HL-60/S4 (cell line): ENCODE results near the gene ADGRG1.

ENCODE experiments used
- in situ Hi-C: fragments of 300-500 bp; cut with MboI; formaldehyde crosslinking; loops from 2 replicates; pipeline ENCODE4 v1.14.3; 2022; ENCODE audit warnings: low sequenced_read_pairs

The ADGRG1 gene

DNA sequence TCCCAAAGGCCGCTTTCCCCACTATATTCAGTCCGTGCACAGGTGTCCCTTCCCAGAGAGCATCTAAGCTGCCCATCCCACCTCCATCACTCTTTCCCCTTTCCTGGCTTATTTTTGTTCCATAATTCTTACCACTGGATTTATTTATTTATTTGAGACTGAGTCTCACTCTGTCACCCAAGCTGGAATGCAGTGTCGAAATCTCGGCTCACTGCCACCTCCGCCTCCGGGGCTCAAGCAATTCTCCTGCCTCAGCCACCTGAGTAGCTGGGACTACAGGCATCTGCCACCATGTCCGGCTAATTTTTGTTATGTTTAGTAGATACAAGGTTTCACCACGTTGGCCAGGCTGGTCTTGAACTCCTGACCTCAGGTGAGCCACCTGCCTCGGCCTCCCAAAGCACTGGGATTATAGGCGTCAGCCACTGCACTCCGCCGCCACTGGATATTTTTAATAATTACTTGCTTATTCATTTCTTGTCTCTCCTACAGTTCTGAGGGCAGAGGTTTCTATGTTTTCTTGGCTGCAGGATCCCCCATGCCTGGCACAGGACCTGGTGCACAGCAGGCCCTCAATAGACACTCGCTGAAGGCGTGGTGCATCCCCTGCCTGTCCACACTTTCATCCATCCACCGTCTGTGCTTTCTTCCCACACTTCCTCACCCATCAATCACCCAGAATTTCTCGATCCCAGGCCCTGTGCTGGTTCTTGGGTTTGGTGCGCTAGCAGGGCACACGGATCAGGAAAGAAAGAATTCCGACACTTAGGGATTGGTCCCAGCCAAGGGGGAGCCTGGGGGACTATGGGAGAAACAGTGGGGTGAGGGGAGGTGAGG, 9.9 kb upstream of the ADGRG1 start:
- in situ Hi-C loops: no loop called here

- in situ Hi-C loops: no loop called here
Measured at GRCh38 chr16:57619133-57619605, 9.3 kb upstream of the ADGRG1 start.

DNA sequence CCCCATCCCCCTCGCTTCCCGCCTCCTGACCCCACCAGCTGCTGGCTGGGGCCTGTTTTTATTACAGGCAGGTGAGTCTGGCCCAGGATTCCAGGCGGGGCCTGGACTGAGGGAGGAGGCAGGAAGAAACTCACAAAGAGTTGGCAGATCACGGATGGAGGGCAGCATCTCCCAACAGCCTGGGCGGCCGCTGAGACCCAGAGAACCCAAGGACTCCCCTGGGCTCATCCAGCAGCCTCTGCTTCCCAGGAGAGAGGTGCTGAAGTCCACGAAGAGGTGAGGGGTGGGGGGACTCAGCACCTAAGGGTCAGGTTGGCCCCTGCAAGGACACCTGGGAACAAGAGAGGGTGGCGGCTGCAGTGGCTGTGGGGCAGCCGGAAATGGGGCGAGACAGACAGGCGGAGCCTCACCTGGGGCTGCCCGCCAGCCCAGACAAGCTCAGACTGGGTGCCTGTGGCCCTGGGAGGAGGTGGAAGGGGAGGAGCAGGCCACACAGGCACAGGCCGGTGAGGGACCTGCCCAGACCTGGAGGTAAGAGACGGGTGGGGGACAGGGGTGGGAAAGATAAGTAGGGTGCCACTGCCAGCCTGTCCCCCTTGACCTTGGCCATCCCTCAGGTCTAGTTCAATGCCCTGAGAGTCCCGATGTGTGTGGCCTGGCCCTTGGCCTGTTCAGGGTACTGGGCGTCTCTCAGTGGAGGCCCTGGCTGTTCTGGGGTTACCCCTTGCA, 8.7 kb upstream of the ADGRG1 start:
- in situ Hi-C loops: no loop called here

DNA sequence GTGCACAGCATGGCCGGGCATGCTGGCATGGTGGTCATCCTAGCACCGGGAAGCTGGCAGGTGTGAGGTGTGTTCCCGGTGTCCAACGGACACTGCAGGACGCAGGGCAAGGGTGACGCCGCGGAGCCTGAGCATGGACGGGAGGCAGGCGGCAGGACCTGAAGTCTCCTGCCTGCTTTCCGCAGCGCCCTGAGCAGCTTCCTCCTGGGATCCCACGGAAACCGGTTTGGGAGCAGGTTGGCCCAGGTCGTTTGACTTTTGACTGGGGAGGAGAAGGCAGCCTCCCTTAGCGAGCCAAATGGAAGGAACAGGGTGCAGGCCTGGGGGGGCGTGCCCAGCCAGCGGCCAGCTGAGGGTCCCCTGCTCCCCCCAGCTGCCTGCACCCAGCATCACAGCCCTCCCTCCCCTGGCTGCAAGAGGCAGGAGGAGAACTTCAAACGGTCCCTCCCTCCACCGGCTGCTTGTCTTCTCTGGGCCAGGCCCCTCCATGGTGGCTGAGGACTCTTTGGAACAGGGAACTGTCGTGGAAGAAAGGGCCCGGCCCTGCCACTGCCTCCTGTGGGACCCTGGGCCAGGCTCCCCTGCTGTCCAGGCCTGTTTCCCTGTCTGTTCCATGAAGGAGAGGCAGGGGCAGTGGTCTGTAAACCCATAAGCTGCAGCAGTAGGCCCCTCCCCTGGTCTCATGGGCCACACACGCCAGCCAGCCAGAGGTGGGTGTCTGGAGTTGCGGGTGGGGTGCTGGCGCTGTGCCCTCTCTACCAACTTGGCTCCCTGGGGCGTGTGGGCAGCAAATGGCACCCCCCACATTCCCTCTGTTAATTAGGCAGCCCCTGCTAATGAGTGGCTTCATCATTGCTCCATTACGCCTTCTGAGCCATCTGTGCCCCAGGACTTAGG, 7.8 kb upstream of the ADGRG1 start:
- in situ Hi-C loops: no loop called here

- in situ Hi-C loops: no loop called here
Measured at GRCh38 chr16:57621521-57622271, 6.7 kb upstream of the ADGRG1 start.

- in situ Hi-C loops: no loop called here
Measured at GRCh38 chr16:57622361-57623250, 5.8 kb upstream of the ADGRG1 start.

- in situ Hi-C loops: no loop called here
Measured at GRCh38 chr16:57623251-57624043, 5.0 kb upstream of the ADGRG1 start.

- in situ Hi-C loops: no loop called here
Measured at GRCh38 chr16:57624044-57624688, 4.3 kb upstream of the ADGRG1 start.

GRCh38 chr16:57624806-57625500, 3.5 kb upstream of the ADGRG1 start:
- in situ Hi-C loops: no loop called here

GRCh38 chr16:57626420-57627170, 1.8 kb upstream of the ADGRG1 start:
- in situ Hi-C loops: no loop called here

DNA sequence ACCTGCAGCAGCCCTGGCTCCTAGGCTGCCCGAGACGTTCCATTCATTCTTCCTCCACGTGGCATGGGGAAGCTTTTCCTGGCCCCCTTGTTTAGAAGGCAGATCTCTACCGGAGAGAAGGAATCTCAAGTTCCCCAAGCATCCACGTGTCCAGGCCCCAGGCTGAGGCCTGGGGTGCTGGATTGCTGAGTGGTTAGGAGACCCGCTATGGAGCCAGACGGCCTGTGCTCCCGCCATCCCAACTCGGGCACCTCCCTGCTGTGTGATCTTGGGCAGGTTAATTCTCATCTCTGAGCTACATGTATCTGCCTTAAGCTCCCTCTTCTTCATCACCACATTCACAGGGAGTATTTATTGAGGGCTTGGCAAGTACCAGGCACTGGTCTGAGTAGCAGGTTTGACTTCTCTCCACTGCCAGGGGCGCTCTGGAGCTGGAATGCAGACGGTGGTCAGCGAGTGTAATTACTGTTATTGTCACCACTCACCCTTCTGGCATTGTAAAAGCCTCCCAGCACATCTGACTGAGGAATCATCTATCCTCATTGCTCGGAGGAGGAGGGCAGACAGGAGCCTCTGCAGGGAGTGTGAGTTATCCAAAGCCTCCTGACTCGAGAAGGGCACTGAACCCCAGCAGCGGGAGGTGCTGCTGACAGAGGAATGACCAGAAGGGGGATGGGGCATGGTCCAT, 1.1 kb upstream of the ADGRG1 start:
- in situ Hi-C loops: no loop called here

DNA sequence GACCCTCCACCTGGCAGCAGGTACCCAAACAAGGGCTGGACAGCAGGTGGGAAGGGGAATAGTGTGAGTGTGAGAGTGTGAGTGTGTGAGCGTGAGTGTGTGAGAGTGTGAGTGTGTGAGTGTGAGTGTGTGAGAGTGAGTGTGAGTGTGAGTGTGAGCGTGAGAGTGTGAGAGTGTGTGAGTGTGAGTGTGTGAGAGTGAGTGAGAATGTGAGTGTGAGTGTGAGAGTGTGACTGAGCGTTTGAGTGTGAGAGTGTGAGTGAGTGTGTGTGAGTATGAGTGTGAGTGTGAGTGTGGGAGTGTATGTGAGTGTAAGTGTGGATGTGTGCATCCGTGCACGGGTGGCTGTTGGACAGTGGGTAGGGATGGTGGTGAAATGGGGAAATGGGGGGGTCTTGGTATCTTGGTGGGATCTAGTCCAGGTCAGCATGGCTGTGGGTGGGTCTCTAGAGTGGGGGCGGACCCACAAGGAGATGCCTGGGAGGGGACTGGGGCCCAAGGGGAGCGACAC, 408 bp downstream of the ADGRG1 start:
- in situ Hi-C loops: no loop called here

GRCh38 chr16:57629516-57630406, 1.3 kb downstream of the ADGRG1 start:
- in situ Hi-C loops: no loop called here

GRCh38 chr16:57630407-57630797, 2.0 kb downstream of the ADGRG1 start:
- in situ Hi-C loops: no loop called here
